Calu3 (cell line): Measurements from ENCODE around the gene RASSF4. TPM values are rescaled to one million over a fixed set of nuclear protein-coding genes. Genes with fewer than 3 reads are reported as not detected.

Experiments used
- BruUV-seq: library from RNA; stranded (reverse); fragments of 400-500 nt; replicated peaks from 2 replicates; lab custom pipeline; 2021; lab: Mats Ljungman, UMichigan
- CTCF ChIA-PET: fragments of 300-600 bp; sonication (Branson Sonifier 250); formaldehyde crosslinking; loops from one replicate; lab custom pipeline; 2022; ENCODE audit warnings: antibody characterized with exemption; lab: Charles Lee
- DNase-seq: peaks from one replicate; pipeline ENCODE4 v3.0.0; 2022
- H3K27ac Mint-ChIP-seq: one replicate; pipeline ENCODE4 v1.8.0; 2022; ENCODE audit warnings: mixed read lengths; ENCODE audit not compliant: unreplicated experiment
- H3K27me3 Mint-ChIP-seq: one replicate; pipeline ENCODE4 v1.8.0; 2022; ENCODE audit warnings: mixed read lengths; ENCODE audit not compliant: unreplicated experiment
- H3K36me3 Mint-ChIP-seq: one replicate; pipeline ENCODE4 v1.8.0; 2022; ENCODE audit warnings: mild to moderate bottlenecking, moderate library complexity, mixed read lengths; ENCODE audit not compliant: insufficient read depth, unreplicated experiment
- H3K4me1 Mint-ChIP-seq: one replicate; pipeline ENCODE4 v1.8.0; 2022; ENCODE audit warnings: mild to moderate bottlenecking, low read depth, mixed read lengths; ENCODE audit not compliant: unreplicated experiment
- H3K4me3 Mint-ChIP-seq: one replicate; pipeline ENCODE4 v1.8.0; 2022; ENCODE audit warnings: mild to moderate bottlenecking, low read depth, moderate library complexity, mixed read lengths; ENCODE audit not compliant: unreplicated experiment
- H3K9me3 Mint-ChIP-seq: one replicate; pipeline ENCODE4 v1.8.0; 2022; ENCODE audit warnings: low read depth, mixed read lengths; ENCODE audit not compliant: unreplicated experiment
- CTCF ChIP-seq: fragments of 200-600 bp; IDR thresholded peaks from one replicate; pipeline ENCODE4 v1.8.0; 2022; ENCODE audit warnings: antibody characterized with exemption; ENCODE audit not compliant: unreplicated experiment
- intact Hi-C: fragments of 100-400 bp; cut with micrococcal nuclease; formaldehyde crosslinking; loops from one replicate; pipeline ENCODE4 v1.10.0; 2022; ENCODE audit not compliant: unreplicated experiment
- total RNA-seq: library from RNA; stranded (reverse); gene quantifications from 2 replicates; pipeline ENCODE4 v1.2.3, GENCODE V29; 2022

RASSF4 gene
- total RNA-seq, 1 experiment from 2014 or later, result 2.2 TPM

- H3K4me1 Mint-ChIP-seq, result peaks cover 34% of the 10 kb centered on the region
- DNase-seq, result peak; percentile 83
- H3K27ac Mint-ChIP-seq, result no peak overlapping the region
- no peaks in the 10 kb centered on the region for H3K9me3 Mint-ChIP-seq
- H3K4me3 Mint-ChIP-seq, result peak overlapping the region; percentile 52
- BruUV-seq, result no TSS peak
- H3K27me3 Mint-ChIP-seq, result no peaks in the 10 kb centered on the region
- no peak for TF ChIP-seq CTCF
- H3K36me3 Mint-ChIP-seq, result peaks cover 22% of the 10 kb centered on the region
- CTCF ChIA-PET, result interaction anchor here (0.6 to 1.8 kb wide), 12 partner anchors 9 to 1214 kb away, joined by 3 to 30 read pairs (median 5); no protein-coding TSS in a partner anchor
- intact Hi-C loops, result loop anchor here (1.0 to 2.0 kb wide), 2 partner anchors 35 to 42 kb away; no protein-coding TSS in a partner anchor
Observed at GRCh38 chr10:44975431-44976331, 16.1 kb downstream of the RASSF4 start.

- peak overlapping the region; percentile 66 for H3K4me3 Mint-ChIP-seq
- peaks cover 43% of the 10 kb centered on the region for H3K4me1 Mint-ChIP-seq
- CTCF ChIA-PET, result interaction anchor here (1.2 to 1.8 kb wide), 5 partner anchors 10 to 44 kb away, joined by 5 to 30 read pairs (median 9); no protein-coding TSS in a partner anchor
- no peak for DNase-seq
- TF ChIP-seq CTCF, result no peak
- H3K27ac Mint-ChIP-seq, result peak overlapping the region; percentile 66
- intact Hi-C loops, result no loop called here
- peaks cover 31% of the 10 kb centered on the region for H3K36me3 Mint-ChIP-seq
- BruUV-seq, result no TSS peak
- no peaks in the 10 kb centered on the region for H3K27me3 Mint-ChIP-seq
- no peaks in the 10 kb centered on the region for H3K9me3 Mint-ChIP-seq
Observed at GRCh38 chr10:44976352-44977198, 17.0 kb downstream of the RASSF4 start.

- TF ChIP-seq CTCF, result no peak
- Mint-ChIP-seq H3K9me3 (no peaks in the 10 kb centered on the region), H3K27ac (peak overlapping the region; percentile 100), H3K36me3 (peaks cover 40% of the 10 kb centered on the region), H3K4me3 (peak overlapping the region; percentile 66), H3K4me1 (peaks cover 52% of the 10 kb centered on the region), H3K27me3 (no peaks in the 10 kb centered on the region)
- no peak for DNase-seq
- intact Hi-C loops, result no loop called here
- CTCF ChIA-PET, result interaction anchor here (4.7 kb wide), 1 partner anchor 44 kb away, joined by 28 read pairs; no protein-coding TSS in a partner anchor
- no TSS peak for BruUV-seq
Observed at GRCh38 chr10:44977287-44978212, 17.9 kb downstream of the RASSF4 start.
